ENCODE data around the gene LAMTOR4.

DNA sequence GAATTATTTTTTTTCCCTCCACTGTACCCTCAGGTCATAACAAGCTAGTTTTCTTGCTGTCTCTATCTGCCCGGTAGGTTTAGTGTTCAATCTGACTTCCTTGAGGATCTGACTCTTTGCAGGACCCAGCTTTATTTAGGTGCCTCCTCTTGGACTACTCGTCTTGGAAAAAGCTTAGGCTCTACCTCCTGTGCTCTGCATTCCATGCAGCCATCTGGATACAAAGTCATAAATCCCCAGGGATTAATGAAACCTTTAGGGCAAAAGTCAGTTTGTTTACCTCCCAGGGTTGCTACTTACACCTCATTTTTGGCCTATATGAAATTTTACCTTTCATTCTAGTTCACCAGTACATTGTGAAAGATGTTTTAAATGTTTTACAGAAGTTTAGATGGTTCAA, 37.0 kb downstream of the LAMTOR4 start:
- TF ChIP-seq, protein P1, sequence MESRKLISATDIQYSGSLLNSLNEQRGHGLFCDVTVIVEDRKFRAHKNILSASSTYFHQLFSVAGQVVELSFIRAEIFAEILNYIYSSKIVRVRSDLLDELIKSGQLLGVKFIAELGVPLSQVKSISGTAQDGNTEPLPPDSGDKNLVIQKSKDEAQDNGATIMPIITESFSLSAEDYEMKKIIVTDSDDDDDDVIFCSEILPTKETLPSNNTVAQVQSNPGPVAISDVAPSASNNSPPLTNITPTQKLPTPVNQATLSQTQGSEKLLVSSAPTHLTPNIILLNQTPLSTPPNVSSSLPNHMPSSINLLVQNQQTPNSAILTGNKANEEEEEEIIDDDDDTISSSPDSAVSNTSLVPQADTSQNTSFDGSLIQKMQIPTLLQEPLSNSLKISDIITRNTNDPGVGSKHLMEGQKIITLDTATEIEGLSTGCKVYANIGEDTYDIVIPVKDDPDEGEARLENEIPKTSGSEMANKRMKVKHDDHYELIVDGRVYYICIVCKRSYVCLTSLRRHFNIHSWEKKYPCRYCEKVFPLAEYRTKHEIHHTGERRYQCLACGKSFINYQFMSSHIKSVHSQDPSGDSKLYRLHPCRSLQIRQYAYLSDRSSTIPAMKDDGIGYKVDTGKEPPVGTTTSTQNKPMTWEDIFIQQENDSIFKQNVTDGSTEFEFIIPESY (IDR thresholded peaks at IDR 0.05) = no peak
- TF ChIP-seq CEBPB (IDR thresholded peaks at IDR 0.05; ENCODE audit: borderline replicate concordance in 1 of 2, low read depth in 2 of 2, low read length in 2 of 2) = no peak

Measured in GM12878 (cell line).